PC-9 (cell line): ENCODE data around the gene SHCBP1L. TPM values are rescaled to one million over a fixed set of nuclear protein-coding genes. Genes with fewer than 3 reads are reported as not detected.

ENCODE experiments used
- BruUV-seq: library from RNA; stranded (reverse); fragments of 400-500 nt; replicated peaks from 2 replicates; lab custom pipeline; 2021; lab: Mats Ljungman, UMichigan
- CTCF ChIA-PET: fragments of 300-600 bp; sonication (Branson Sonifier 250); formaldehyde crosslinking; loops from one replicate; lab custom pipeline; 2022; ENCODE audit warnings: antibody characterized with exemption; lab: Charles Lee
- POLR2A ChIA-PET: fragments of 300-600 bp; sonication (Branson Sonifier 250); formaldehyde crosslinking; loops from one replicate; lab custom pipeline; 2022; ENCODE audit warnings: antibody characterized with exemption; ENCODE audit not compliant: unreplicated experiment; lab: Charles Lee
- DNase-seq, 2 experiments: peaks; one replicate each; pipeline versions ENCODE4 v3.0.0 to v3.0.0-alpha.2; 2015 to 2022; ENCODE audit warnings: mixed read lengths in 1 of 2
- H2AFZ ChIP-seq: fragments of 200-600 bp; sonication (generic); 2 replicates; pipeline ENCODE4 v1.8.1; 2017; ENCODE audit warnings: antibody characterized with exemption
- H3F3A ChIP-seq: fragments of 200-600 bp; sonication (generic); 2 replicates; pipeline ENCODE4 v1.8.1; 2017; ENCODE audit warnings: antibody characterized with exemption, mild to moderate bottlenecking, low read depth; ENCODE audit not compliant: insufficient read depth
- H3K27ac ChIP-seq: fragments of 200-600 bp; sonication (generic); 2 replicates; pipeline ENCODE4 v1.6.1; 2016; ENCODE audit warnings: mixed run types
- H3K27me3 ChIP-seq: fragments of 200-600 bp; sonication (generic); 2 replicates; pipeline ENCODE4 v1.6.1; 2016; ENCODE audit warnings: low read depth, mixed run types; ENCODE audit not compliant: insufficient read depth
- H3K36me3 ChIP-seq: fragments of 200-600 bp; sonication (generic); 2 replicates; pipeline ENCODE4 v1.6.1; 2016; ENCODE audit warnings: low read depth, mixed run types
- H3K4me1 ChIP-seq: fragments of 200-600 bp; sonication (generic); replicated peaks from 2 replicates; pipeline ENCODE4 v1.6.1; 2016; ENCODE audit warnings: mixed run types; ENCODE audit not compliant: insufficient read depth
- H3K4me2 ChIP-seq: fragments of 200-600 bp; sonication (generic); 2 replicates; pipeline ENCODE4 v1.6.1; 2017; ENCODE audit warnings: mixed run types
- H3K4me3 ChIP-seq: fragments of 200-600 bp; sonication (generic); 2 replicates; pipeline ENCODE4 v1.6.1; 2016; ENCODE audit warnings: mixed run types
- H3K79me2 ChIP-seq: fragments of 200-600 bp; sonication (generic); 2 replicates; pipeline ENCODE4 v1.6.1; 2017; ENCODE audit warnings: low read depth, mixed run types
- H3K9me2 ChIP-seq: fragments of 200-600 bp; sonication (generic); 2 replicates; pipeline ENCODE4 v1.8.1; 2017; ENCODE audit warnings: mild to moderate bottlenecking; ENCODE audit not compliant: insufficient read depth
- H3K9me3 ChIP-seq: fragments of 200-600 bp; sonication (generic); 2 replicates; pipeline ENCODE4 v1.8.1; 2016; ENCODE audit warnings: low read depth; ENCODE audit not compliant: insufficient read depth
- H4K20me1 ChIP-seq: fragments of 200-600 bp; sonication (generic); 2 replicates; pipeline ENCODE4 v1.8.1; 2017; ENCODE audit not compliant: insufficient read depth
- CTCF ChIP-seq: fragments of 200-600 bp; sonication (generic); conservative IDR thresholded peaks from 2 replicates; pipeline ENCODE4 v1.6.1; 2017; ENCODE audit warnings: mixed run types, antibody characterized with exemption, mild to moderate bottlenecking, moderate library complexity
- EZH2 ChIP-seq: fragments of 200-600 bp; sonication (generic); IDR thresholded peaks from 2 replicates; pipeline ENCODE4 v1.8.0; 2017; ENCODE audit warnings: antibody characterized with exemption, low read depth
- intact Hi-C: fragments of 100-400 bp; cut with micrococcal nuclease; formaldehyde crosslinking; loops from one replicate; pipeline ENCODE4 v1.10.0; 2022; ENCODE audit not compliant: unreplicated experiment
- total RNA-seq: library from RNA; stranded (reverse); gene quantifications from 2 replicates; pipeline ENCODE4 v1.2.3, GENCODE V29; 2021

The SHCBP1L gene
- total RNA-seq, 1 experiment from 2014 or later, result not detected

GRCh38 chr1:182968151-182968741 lies 15.3 kb upstream of the SHCBP1L start:
- no peak for TF ChIP-seq EZH2
- no TSS peak for BruUV-seq
- H3K9me3 ChIP-seq, result no peaks in the 10 kb centered on the region
- POLR2A ChIA-PET, result interaction anchor here (0.6 kb wide), 1 partner anchor 128 kb away, joined by 6 read pairs; no protein-coding TSS in a partner anchor
- H3K27me3 ChIP-seq, result no peaks in the 10 kb centered on the region
- H3K27ac ChIP-seq, result peak overlapping the region; percentile 76
- intact Hi-C loops, result loop anchor here (1.0 to 10.0 kb wide), 4 partner anchors 54 to 587 kb away; partner anchors contain the start of gene SMG7
- H4K20me1 ChIP-seq, result no peaks in the 10 kb centered on the region
- CTCF ChIA-PET, result interaction anchor here (0.7 kb wide), 1 partner anchor 310 kb away, joined by 3 read pairs; no protein-coding TSS in a partner anchor
- DNase-seq, result peak; percentile 37 to 88
- H3K4me3 ChIP-seq, result peak overlapping the region; percentile 13; the same call in 1 of the 2 replicates
- peaks cover 36% of the 10 kb centered on the region for H3K4me1 ChIP-seq
- peak overlapping the region; percentile 56 for H3K4me2 ChIP-seq
- peak overlapping the region; percentile 29; the same call in 1 of the 2 replicates for H2AFZ ChIP-seq
- H3K9me2 ChIP-seq, result no peaks in the 10 kb centered on the region
- H3F3A ChIP-seq, result peaks cover 28% of the 10 kb centered on the region
- no peaks in the 10 kb centered on the region for H3K79me2 ChIP-seq
- H3K36me3 ChIP-seq, result no peaks in the 10 kb centered on the region

GRCh38 chr1:182965861-182966260 lies 12.9 kb upstream of the SHCBP1L start:
- H3K4me1 ChIP-seq, result peaks cover 42% of the 10 kb centered on the region
- CTCF ChIA-PET, result no interaction called here

GRCh38 chr1:182965096-182965495 lies 12.1 kb upstream of the SHCBP1L start:
- TF ChIP-seq EZH2, result no peak
- intact Hi-C loops, result loop anchor here (5.0 to 10.0 kb wide), 3 partner anchors 130 to 590 kb away; partner anchors contain the start of gene SMG7
- POLR2A ChIA-PET, result interaction anchor here (0.6 kb wide), 1 partner anchor 1019 kb away, joined by 4 read pairs; no protein-coding TSS in a partner anchor
- no peak overlapping the region for H2AFZ ChIP-seq
- no peaks in the 10 kb centered on the region for H3K9me2 ChIP-seq
- H3K27ac ChIP-seq, result no peak overlapping the region
- peaks cover 37% of the 10 kb centered on the region for H3K4me1 ChIP-seq
- no peaks in the 10 kb centered on the region for H3K9me3 ChIP-seq
- H4K20me1 ChIP-seq, result no peaks in the 10 kb centered on the region
- no TSS peak for BruUV-seq
- H3F3A ChIP-seq, result peaks cover 27% of the 10 kb centered on the region
- H3K36me3 ChIP-seq, result no peaks in the 10 kb centered on the region
- H3K79me2 ChIP-seq, result no peaks in the 10 kb centered on the region
- DNase-seq, result no peak
- H3K27me3 ChIP-seq, result no peaks in the 10 kb centered on the region
- H3K4me3 ChIP-seq, result no peak overlapping the region
- H3K4me2 ChIP-seq, result no peak overlapping the region
- CTCF ChIA-PET, result interaction anchor here (1.5 kb wide), 1 partner anchor 270 kb away, joined by 4 read pairs; no protein-coding TSS in a partner anchor

More at GRCh38 chr1:182965861-182966260, 12.9 kb upstream of the SHCBP1L start:
- no peaks in the 10 kb centered on the region for H3K27me3 ChIP-seq
- DNase-seq, result no peak
- H3K4me3 ChIP-seq, result no peak overlapping the region
- H3K36me3 ChIP-seq, result no peaks in the 10 kb centered on the region
- H3K4me2 ChIP-seq, result no peak overlapping the region
- peaks cover 28% of the 10 kb centered on the region for H3F3A ChIP-seq
- POLR2A ChIA-PET, result no interaction called here
- H4K20me1 ChIP-seq, result no peaks in the 10 kb centered on the region
- H3K9me2 ChIP-seq, result no peaks in the 10 kb centered on the region
- H3K79me2 ChIP-seq, result no peaks in the 10 kb centered on the region
- no TSS peak for BruUV-seq
- TF ChIP-seq CTCF (no peak), EZH2 (no peak)
- H3K27ac ChIP-seq, result no peak overlapping the region
- intact Hi-C loops, result loop anchor here (5.0 to 10.0 kb wide), 3 partner anchors 129 to 589 kb away; partner anchors contain the start of gene SMG7
- H3K9me3 ChIP-seq, result no peaks in the 10 kb centered on the region
- no peak overlapping the region for H2AFZ ChIP-seq
